Esophagus muscularis mucosa (tissue), 3 donors: ENCODE results near the gene FGF9.

Source experiments
- POLR2A ChIP-seq: fragments of 450-650 bp; IDR thresholded peaks from one replicate; pipeline ENCODE4 v1.6.1; 2017; ENCODE audit warnings: antibody characterized with exemption, moderate library complexity, mild to moderate bottlenecking, low read depth
- POLR2AphosphoS5 ChIP-seq, 2 donors: sonication (generic); formaldehyde crosslinking; IDR thresholded peaks; one replicate each; pipeline ENCODE4 v1.6.1; 2017; ENCODE audit warnings: antibody characterized with exemption in 2 of 2
- TF ChIP-seq, protein P1 (sequence below), 3 experiments: fragments of 200-600 bp in 2 of 3; fragments of 450-650 bp in 1 of 3; sonication (generic) in 2 of 3; IDR thresholded peaks; one replicate each; pipeline ENCODE4 v1.5.1; 2017 to 2019; ENCODE audit warnings: antibody characterized with exemption in 3 of 3, mild to moderate bottlenecking in 2 of 3, moderate library complexity in 1 of 3

DNA sequence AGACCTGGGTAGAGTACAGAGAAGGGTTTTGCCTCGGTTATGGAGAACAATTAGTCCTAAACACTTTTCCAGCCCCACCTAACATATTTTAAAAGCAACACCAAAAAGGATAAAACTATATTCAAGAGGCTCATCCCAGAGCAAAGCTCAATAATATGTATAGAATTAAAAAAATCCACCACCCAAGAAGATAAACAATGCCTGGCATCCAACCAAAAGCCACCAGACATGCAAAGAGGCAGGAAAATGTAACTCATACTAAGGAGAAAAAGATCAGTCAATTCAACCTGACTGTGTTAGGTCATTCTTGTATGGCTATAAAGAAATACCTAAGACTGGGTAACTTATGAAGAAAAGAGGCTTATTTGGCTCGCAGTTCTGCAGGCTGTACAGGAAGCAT, 39.3 kb downstream of the FGF9 start:
- TF ChIP-seq, protein P1, sequence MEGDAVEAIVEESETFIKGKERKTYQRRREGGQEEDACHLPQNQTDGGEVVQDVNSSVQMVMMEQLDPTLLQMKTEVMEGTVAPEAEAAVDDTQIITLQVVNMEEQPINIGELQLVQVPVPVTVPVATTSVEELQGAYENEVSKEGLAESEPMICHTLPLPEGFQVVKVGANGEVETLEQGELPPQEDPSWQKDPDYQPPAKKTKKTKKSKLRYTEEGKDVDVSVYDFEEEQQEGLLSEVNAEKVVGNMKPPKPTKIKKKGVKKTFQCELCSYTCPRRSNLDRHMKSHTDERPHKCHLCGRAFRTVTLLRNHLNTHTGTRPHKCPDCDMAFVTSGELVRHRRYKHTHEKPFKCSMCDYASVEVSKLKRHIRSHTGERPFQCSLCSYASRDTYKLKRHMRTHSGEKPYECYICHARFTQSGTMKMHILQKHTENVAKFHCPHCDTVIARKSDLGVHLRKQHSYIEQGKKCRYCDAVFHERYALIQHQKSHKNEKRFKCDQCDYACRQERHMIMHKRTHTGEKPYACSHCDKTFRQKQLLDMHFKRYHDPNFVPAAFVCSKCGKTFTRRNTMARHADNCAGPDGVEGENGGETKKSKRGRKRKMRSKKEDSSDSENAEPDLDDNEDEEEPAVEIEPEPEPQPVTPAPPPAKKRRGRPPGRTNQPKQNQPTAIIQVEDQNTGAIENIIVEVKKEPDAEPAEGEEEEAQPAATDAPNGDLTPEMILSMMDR (IDR thresholded peaks at IDR 0.05), result no peak
- TF ChIP-seq POLR2AphosphoS5 (IDR thresholded peaks at IDR 0.05), result no peak
- no peak for TF ChIP-seq POLR2A
